H7 (cell line): ENCODE data around the gene ZCCHC24. TPM values are rescaled to one million over a fixed set of nuclear protein-coding genes. Genes with fewer than 3 reads are reported as not detected.

Experiments used
- DNase-seq: peaks from one replicate; pipeline ENCODE4 v3.0.0; 2012
- H3K27me3 ChIP-seq: 2 replicates; pipeline ENCODE4 v1.6.0; 2011; ENCODE audit warnings: mild to moderate bottlenecking, low read length; ENCODE audit not compliant: control insufficient read depth, insufficient read depth
- H3K36me3 ChIP-seq: replicated peaks from 2 replicates; pipeline ENCODE4 v1.5.1; 2011; ENCODE audit warnings: low read length; ENCODE audit not compliant: control insufficient read depth, insufficient read depth
- H3K4me3 ChIP-seq: 2 replicates; pipeline ENCODE4 v1.5.1; 2011; ENCODE audit warnings: low read depth, mild to moderate bottlenecking, control low read depth, low read length, moderate library complexity; ENCODE audit not compliant: insufficient read depth
- total RNA-seq: library from RNA; depleted of rRNA; stranded (reverse); fragments of >200 nt; shearing (Covaris generic); gene quantifications from 2 replicates; pipeline ENCODE4 v1.2.3, GENCODE V29; 2014

Gene ZCCHC24
- total RNA-seq, 1 experiment from 2014 or later = 9.0 TPM

DNA sequence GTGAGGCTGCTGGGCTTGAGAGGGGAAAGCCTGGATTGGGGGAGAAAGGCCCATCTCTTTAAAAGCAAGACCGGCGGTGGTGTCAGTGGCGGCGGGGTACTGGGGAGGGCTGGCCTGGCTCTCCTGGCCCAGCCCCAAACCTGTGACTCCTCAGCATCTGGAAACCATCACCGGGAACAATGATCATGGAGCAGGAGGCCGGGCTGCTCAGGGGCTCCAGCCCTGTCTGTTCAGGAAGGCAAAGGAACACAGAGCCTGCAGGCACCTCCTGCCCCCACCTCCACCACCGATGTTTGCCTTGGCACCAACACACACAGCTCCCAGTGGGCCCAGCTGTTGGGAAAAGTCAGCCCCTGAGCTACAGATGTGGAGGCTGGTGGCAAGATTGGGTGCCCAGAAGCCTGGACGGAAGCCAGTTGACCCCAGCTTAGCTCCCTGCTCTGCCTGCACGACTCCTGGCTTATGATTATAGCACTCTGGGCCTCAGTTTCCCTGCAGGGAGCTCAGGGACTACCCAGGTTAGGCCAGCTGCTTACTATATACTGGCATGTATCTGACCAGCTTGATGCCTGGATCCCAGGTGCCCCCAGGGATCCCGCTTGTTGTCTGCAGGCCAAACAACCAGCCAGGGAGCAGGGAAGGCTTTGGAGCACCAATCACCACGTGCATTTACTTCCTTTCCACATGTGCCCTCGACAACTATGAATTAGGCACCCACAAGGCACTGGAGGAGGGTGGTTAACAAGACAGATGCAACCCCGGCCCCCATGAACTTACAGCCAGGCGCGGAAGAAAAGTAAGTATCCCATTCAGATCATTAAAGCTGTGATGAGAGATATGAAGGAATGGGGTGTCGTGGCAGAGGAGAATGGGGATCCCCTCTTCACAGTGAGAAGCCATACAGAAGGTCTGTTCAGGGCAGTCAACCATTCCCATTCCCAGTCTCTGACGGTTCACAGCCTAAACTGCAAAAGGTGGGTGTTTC lies 37.3 kb downstream of the ZCCHC24 start:
- Histone ChIP-seq H3K36me3 (no peaks in the 10 kb centered on the region), H3K4me3 (no peak overlapping the region), H3K27me3 (no peaks in the 10 kb centered on the region)
- DNase-seq = no peak

DNA sequence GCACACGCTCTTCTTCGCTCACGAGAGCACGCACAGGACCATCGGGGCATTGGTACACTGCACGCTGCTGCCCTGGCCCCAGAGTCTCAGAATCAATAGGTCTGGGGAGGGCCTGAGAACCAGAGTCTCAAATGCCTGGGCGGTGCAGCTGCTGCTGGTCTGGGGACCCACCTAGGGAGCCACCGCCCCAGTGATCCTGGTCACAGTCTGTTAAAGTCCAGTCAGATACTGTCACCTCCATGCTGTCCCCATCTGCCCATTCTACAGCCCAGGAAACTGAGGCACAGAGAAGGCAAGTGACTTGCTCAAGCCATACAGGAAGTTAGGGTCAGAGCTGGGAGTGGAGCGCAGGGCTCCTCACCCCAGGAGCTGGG lies 38.0 kb downstream of the ZCCHC24 start:
- no peak overlapping the region for H3K4me3 ChIP-seq
- no peaks in the 10 kb centered on the region for H3K27me3 ChIP-seq
- DNase-seq = no peak
- H3K36me3 ChIP-seq = no peaks in the 10 kb centered on the region

DNA sequence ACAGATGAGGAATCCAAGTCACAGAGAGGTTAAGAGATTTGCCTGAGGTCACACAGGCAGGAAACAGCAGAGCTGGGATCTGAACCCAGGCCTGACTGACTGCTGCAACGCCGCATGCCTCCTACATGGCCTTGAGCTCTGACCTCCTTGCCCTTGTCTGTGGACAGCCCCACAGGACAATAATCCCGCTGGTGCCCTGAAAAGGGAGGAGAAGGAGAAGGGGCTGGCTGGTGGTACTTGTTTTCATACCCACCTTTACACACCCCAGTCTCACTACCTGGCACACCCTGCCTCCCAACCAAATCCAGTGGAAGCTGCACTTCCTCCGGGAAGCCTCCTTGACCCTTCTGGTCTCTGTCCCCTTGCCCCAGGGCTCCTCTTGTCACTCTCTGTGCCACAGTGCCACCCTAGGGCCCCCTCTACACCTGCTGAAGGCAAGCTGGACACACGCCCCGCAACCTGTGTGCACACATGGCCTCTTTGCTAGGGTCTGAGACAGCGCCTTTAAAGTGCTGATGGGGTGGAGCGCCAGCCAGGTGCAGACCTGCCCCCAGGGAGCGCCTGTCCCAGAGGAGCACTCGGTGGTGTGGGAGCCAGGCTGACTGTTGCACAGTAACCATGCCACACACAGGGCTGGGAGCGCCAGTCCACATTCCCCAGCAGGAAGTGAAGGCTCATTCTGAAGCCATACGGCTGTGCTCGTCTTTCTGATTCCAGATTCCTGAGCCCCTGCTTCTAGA lies 38.6 kb downstream of the ZCCHC24 start:
- no peak overlapping the region for H3K4me3 ChIP-seq
- no peaks in the 10 kb centered on the region for H3K36me3 ChIP-seq
- no peaks in the 10 kb centered on the region for H3K27me3 ChIP-seq
- DNase-seq = no peak

DNA sequence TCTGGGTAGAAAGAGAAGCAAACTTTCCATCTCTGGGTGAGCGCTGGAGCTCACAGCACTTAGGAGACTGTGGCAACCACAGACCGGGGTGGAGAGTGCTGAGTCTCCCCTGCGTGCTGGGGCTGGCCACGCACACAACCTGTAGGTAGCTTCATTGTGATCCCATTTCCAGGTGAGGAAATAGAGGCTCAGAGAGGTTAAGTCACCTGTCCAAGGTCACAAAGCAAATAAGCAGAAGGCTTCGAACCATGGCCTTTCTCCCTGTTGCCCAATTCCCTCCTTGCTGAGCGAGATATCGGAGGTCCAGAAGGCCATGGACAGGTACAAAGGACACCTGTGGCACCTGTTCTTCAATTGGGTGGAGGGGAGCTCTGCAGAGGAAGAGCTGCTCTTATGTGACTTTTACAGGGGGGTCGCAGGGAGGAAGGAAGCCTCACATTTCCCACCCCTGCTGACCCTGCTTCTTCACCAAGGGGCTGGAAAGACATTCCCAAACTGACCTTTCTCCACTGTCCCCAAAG lies 39.4 kb downstream of the ZCCHC24 start:
- Histone ChIP-seq H3K27me3 (no peaks in the 10 kb centered on the region), H3K36me3 (no peaks in the 10 kb centered on the region), H3K4me3 (no peak overlapping the region)
- no peak for DNase-seq

DNA sequence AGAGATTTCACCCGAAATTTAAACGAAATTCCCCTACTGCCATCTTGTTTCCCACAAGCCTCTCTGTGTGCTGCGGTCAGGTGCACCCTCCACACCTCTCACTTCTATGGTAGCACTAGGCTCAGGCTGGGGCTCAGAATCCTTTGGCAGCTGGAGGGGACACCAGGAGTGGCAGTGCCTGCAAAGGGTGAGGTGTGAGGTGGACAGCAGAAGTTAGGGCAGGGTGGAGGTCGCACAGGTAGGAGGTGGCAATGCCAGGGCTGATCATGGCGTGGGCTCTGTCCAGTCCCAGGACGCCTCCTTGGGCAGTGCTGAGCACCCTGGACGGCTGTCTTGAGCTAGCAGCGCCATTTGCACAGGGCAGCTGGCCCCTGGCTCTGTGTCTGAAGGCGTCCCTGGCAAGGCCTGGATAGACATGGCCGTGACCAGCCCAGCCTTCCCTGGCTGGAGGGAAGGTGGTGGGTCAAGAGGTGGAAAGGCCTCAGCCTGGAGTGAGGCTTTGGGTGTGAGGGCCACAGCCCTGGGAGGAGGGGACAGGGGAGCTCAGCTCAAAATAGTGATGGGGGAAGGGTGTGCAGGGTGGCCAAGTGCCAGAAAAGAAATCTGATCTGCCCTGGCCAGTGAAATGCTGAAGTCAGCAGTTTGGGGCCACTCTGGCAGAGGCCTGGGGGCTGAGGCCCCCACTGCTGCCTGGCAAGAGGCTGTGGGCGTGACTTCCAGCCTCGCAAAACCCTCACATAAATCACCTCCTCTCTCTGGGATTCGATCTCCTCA lies 40.0 kb downstream of the ZCCHC24 start:
- Histone ChIP-seq H3K36me3 (no peaks in the 10 kb centered on the region), H3K4me3 (no peak overlapping the region), H3K27me3 (no peaks in the 10 kb centered on the region)
- no peak for DNase-seq

DNA sequence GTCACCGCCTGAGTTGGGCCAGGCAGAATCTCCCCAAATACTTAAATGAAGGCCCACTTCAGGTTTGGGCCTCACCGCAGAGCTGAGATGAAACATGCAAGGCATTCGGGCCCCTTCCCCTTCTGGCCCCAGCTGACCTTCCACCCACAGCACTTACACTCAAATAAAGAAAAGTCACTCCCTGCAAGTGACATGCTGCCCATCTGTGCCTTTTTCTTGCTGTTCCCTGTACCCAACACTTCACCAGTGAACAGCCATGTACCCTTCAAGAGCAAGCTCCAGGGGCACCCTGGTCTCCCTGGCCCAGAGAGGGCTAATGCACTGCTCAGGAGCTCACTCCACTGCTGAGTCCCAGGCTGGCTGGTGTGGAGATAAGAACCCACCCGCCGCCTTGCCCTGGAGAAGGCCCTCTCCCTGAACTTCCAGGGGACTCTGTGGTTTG lies 40.7 kb downstream of the ZCCHC24 start:
- no peaks in the 10 kb centered on the region for H3K36me3 ChIP-seq
- no peak overlapping the region for H3K4me3 ChIP-seq

DNA sequence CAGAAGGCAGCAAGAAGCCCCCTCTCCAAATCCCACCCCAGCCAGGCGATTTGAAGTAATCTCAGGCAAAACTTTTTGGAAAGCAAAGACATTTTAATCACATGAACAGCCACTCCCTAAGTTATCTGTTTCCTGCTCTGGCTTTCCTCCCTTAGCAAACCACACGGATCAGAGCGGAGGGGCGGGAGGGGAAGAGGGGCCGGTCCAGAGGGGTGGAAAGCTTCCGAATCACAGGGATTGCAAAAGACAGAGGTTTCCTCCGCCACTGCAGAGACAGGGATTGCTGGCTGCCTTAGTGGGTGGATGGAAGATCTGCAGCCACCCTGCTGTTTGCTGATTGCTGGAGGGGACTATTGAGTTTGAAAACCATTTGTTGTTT lies 41.2 kb downstream of the ZCCHC24 start:
- Histone ChIP-seq H3K4me3 (no peak overlapping the region), H3K27me3 (no peaks in the 10 kb centered on the region), H3K36me3 (no peaks in the 10 kb centered on the region)
- DNase-seq = peak; percentile 85

More for the DNA sequence above, 40.7 kb downstream of the ZCCHC24 start:
- H3K27me3 ChIP-seq = no peaks in the 10 kb centered on the region
- no peak for DNase-seq

DNA sequence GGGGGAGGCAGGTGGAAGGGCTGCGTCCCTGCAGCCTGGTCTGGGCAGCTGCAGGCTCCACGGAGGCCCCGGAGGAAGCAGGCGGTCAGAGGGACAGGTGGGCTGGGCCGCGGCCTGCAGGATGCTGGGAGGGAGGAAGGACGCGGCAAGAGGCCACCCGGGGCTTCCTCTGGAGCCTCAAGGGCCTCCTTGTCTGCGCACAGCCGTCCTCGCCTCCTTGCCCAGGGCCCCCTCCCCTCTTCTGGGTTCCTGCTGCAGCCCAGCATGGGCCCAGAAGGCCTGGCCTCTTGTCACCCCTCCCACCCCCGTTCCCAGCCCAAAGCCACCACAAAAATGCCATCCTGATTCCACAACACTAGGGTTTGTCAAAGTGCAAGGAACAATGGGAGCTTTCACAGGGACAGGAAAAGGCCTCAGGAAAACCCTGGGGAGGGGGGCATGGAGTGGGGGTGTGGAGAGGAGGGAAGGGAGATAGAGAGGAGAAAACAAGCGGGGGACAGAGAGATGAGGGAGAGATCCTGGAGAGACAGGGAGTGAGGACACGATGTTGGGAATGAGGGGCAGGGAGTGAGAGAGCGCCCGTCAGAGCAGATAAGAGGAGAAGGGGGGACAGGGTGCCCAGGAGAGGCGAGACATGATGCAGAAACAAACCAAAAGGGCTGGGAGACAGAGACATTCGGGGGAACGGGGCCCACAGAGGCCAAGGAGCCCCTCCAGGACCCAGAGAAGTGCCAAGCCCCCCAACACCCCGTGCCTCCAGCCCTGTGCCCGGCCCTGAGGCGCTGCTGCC lies 41.8 kb downstream of the ZCCHC24 start:
- no peaks in the 10 kb centered on the region for H3K27me3 ChIP-seq
- DNase-seq = peak; percentile 86
- no peaks in the 10 kb centered on the region for H3K36me3 ChIP-seq
- H3K4me3 ChIP-seq = no peak overlapping the region

DNA sequence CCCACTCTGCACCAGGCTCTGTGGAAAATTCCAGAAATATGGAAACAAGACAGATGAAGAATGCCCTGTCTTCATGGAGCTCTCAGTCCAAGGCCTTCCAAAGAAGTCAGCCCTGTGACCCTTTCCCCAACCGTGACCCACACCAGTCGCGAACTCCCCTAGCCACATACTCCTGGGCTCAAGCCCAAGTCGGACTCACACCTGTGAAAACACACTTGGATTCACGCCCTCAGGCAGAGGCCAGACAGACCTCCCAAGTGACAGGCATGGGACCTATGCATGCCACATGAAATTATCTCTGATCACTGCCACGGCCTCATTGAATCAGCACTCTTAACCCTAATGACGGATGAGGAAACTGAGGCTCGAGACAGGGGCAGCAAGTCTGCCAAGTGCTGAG lies 42.5 kb downstream of the ZCCHC24 start:
- Histone ChIP-seq H3K27me3 (no peaks in the 10 kb centered on the region), H3K36me3 (no peaks in the 10 kb centered on the region; the same call in 1 of the 2 replicates), H3K4me3 (no peak overlapping the region)
- DNase-seq = no peak

DNA sequence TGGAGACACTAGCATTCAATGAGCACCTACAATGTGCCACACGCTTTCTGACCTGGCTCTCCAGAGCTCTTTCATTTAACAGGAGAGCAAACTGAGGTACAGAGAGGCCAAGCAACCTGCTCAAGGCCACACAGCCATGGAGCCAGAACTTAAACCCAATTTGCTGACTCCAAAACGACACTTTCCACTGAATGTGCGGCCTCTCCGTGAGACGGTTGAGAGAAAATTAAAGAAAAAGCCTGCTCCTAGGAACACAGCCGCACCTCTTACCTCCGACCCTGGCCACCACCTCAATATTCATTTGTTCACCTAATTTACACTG lies 42.8 kb downstream of the ZCCHC24 start:
- no peak for DNase-seq
- Histone ChIP-seq H3K27me3 (no peaks in the 10 kb centered on the region), H3K36me3 (no peaks in the 10 kb centered on the region; the same call in 1 of the 2 replicates), H3K4me3 (no peak overlapping the region)

DNA sequence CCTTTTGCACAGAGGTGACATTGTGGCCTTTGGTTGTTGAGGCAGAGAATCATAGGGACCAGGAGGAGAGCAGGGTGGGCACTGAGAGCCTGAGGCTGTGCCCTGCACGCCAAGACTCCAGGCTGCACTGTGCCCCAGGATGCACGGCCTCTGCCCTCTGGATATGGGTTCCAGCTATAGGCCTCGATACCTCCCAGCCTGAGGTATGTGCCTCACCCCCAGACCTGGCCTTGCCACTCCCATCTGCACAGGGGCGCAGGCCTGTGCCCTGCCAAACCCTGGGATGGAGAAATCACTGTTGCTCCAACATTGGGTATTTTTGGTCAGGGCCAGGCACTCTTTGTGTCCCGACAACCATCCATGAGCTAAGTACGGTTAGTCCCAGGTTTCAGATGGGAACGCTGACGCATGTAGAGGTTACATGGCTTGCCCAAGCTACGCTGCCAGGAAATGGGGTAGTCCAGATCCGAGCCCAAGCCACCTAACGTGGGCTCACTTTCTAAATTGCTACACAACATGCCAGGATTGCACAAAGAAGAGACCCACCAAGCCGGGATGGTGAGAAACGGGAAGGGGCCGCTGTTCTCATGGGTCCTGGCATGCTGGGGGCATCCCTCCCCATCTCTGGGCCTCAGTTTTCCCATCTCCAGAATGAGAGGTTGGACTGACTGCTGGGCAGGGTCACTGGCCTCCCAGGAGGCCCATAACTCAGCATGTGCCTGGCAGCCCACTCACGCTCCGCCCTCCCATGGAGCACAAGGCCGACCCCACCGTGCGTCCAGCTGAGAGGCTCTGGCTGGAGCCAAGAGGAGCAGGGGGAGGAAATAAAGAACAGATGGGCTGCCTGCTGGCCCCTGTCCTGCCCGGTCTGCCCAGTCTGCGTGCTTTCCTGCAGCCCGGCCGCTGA lies 44.2 kb downstream of the ZCCHC24 start:
- H3K27me3 ChIP-seq = no peaks in the 10 kb centered on the region
- H3K4me3 ChIP-seq = no peak overlapping the region
- no peaks in the 10 kb centered on the region; the same call in 1 of the 2 replicates for H3K36me3 ChIP-seq
- no peak for DNase-seq

DNA sequence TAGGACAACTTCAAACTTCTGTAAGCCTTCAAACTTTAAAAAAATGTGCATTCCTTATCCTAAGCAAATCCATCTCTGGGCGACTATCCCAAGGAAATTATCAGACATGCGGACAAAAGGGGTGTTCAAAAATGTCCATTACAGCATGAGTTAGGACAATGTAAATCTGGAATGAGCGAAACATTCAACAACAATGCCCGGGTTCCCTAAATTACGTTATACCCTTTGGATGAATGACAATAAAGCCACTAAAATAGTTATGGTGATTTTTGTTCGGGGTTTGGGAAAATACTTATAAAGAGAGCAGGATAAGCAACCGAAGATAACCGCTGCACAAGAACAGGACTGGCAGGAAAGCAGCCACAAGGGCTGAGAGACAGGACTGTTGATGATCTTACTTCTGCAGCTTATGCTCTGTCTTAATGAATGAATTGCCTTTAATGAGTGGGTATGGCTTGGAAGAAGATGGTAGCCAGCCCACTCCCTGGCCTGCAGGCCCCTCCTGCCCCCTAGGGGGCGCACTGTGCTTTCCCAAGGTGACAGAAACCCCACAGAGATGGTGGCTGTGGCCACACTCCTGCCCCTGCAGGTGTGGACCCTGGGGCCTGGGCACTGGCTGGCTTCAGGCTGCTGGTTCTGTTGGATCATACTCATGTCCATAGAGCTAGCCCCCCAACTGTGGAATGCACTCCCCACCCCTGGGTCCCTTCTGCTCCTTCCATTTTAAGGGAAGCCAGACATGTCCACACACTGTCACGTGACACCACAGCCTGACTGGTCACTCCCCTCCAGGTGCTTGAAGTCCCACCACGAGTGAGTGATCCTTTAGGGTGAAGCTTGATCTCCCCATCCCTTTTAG lies 45.0 kb downstream of the ZCCHC24 start:
- H3K36me3 ChIP-seq = no peaks in the 10 kb centered on the region; the same call in 1 of the 2 replicates
- no peaks in the 10 kb centered on the region for H3K27me3 ChIP-seq
- peak; percentile 92 for DNase-seq
- H3K4me3 ChIP-seq = no peak overlapping the region
